HG03108 (cell line): ENCODE measurements around the gene ZC3H18.

ENCODE experiments used
- ATAC-seq: cut with Tn5 transposase; IDR thresholded peaks from one replicate; pipeline ENCODE4 v1.9.1; 2021; ENCODE audit warnings: moderate library complexity; ENCODE audit not compliant: unreplicated experiment

ZC3H18 gene

DNA sequence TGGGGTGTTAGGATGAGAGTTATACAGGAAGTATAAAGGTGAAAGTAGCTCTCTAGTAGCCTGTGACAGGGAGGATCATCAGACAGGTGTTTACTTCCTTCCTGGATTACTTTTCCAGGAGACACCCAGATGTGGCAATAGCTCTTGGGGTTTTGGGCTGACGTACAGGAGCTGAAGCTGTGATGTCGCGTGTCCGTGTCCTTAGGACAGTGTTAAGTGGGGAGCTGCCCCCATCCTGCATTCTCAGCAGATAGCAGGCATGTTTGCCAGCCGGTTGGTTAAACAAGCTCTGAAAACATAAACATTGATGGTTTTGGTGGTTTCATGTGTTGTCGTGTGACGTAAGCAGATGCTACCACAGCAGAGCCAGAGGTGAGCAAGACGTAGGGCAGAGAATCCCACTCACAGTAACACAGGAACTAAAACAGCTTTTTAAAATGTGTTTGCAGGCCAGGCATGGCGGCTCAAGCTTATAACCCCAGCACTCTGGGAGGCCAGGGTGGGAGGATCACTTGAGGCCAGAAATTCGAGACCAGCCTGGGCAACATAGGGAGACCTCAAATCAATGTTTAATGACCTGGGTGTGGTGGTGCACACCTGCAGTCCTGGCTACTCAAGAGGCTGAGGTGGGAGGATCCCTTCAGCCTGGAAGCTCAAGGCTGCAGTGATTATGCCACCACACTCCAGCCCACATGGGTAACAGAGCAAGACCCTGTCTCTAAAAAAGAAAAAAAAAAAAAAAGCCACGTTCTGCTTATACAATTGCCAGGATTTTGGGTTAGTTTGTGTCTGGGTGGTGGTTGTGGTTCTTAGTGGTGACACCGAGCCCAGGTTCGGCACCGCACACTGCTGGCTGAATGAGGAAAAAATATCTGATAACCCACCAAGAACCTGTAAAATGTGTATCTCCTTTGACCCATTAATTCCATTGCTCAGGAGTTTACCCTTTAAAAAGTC lies 49.9 kb downstream of the ZC3H18 start:
- ATAC-seq, result no peak

DNA sequence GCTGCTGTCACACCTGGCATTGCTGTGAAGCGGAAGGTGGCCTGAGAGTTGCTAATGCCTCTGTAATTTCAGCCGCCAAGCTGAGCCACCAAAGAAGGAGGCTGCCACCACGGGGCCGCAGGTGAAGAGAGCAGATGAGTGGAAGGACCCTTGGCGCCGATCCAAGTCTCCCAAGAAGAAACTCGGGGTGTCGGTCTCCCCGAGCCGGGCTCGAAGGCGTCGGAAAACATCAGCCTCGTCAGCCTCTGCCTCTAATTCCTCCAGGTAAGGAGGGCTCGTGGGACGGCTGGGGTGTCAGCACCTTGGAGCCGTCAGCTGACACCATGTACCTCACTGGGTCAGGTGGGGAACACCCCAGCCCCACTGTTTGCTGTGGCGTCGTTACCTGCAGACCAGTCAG lies 51.9 kb downstream of the ZC3H18 start:
- no peak for ATAC-seq

DNA sequence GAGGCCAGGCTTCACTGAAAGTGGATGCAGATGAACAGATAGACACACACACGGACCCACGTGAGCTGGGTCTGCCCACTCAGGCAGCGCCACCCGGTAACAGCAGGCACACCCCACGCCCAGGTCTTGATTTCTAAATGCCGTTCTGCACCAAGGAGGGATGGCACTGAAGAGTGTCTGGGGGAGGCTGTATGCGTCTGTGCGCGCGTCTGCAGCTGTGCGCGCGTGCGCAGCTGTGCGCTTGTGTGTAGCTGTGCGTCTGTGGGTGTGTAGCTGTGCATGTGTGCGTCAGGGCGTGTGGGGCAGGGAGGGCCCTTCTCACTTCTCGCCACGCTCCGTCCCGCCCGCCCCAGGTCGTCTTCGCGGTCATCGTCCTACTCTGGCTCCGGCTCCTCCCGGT lies 52.7 kb downstream of the ZC3H18 start:
- ATAC-seq, result no peak

DNA sequence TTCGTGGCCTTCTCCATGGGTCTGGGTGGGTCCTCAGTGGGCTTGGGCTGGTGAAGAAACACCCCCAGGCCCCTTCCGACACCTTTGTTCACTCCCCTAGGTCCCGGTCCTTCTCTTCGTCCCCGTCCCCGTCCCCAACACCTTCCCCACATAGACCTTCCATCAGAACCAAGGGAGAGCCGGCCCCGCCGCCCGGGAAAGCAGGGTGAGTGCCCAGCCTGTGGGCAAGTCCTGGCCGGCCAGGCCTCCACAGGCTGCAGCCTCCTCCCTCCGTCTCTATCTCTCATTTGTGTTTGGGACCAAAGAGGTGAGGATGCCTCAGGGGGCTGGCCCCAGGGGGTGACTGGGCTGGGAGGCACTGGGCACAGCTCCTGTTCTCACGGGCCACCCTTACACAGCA lies 53.7 kb downstream of the ZC3H18 start:
- ATAC-seq, result no peak

DNA sequence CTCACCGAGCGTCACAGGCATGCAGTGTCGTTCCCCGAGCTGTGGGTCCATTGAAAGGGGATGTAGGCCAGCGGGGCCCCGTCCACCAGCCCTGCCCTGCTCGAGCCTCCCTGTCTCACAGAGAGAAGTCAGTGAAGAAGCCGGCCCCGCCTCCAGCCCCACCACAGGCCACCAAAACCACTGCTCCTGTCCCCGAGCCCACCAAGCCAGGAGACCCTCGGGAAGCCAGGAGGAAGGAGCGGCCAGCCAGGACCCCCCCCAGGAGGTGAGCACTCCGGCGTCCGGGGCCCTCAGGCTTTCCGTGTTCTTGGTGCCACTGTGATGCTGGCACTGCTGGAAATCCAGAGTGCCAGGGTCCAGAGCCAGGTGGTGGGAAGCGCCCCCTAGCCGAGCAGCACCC lies 54.3 kb downstream of the ZC3H18 start:
- ATAC-seq, result no peak

DNA sequence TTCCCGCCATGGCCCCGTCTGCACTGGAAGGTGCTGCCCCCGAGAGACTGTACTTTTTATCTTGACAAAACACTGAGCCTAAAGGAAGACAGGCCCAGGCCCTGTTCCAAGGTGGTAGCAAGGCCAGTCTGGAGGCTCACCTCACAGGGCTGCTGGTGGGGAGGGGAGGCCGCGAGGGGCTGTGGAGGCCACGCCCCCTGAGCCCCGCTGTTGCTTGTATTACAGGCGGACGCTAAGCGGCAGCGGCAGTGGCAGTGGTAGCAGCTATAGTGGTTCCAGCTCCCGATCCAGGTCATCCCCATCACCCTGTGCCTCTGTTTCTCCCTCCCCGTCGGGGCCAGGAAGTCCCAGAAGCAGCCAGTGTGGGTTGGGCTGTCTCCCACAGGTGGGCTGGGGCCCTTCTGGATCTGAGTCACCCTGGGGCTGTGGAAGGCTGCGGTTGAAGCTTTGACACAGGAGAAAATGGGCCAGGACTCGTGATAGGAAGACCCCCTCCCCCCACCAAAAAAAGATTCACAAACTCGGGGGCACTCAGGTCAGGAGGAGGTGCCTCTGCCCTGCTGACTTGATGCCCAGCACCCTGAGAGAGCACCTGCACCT lies 54.9 kb downstream of the ZC3H18 start:
- no peak for ATAC-seq

DNA sequence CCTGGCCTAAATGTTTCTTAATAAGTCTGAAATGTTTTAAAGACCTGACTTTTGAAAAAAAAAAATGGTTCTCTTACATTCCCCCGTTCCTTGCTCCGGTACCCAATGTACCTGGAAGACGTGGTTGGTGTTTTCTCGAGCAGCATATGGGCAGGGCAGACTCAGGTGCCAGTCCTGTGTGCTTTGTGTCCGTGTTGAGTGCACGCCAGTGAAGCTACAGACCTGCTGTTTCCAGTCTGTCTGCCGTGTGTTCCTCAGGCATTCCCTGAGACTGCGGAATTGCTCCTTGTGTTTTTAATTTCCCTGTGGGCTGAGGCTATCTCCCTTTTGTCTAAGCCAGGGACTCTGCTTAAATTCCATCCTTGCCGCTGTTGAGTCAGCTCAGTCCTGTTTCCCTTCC lies 56.4 kb downstream of the ZC3H18 start:
- no peak for ATAC-seq

DNA sequence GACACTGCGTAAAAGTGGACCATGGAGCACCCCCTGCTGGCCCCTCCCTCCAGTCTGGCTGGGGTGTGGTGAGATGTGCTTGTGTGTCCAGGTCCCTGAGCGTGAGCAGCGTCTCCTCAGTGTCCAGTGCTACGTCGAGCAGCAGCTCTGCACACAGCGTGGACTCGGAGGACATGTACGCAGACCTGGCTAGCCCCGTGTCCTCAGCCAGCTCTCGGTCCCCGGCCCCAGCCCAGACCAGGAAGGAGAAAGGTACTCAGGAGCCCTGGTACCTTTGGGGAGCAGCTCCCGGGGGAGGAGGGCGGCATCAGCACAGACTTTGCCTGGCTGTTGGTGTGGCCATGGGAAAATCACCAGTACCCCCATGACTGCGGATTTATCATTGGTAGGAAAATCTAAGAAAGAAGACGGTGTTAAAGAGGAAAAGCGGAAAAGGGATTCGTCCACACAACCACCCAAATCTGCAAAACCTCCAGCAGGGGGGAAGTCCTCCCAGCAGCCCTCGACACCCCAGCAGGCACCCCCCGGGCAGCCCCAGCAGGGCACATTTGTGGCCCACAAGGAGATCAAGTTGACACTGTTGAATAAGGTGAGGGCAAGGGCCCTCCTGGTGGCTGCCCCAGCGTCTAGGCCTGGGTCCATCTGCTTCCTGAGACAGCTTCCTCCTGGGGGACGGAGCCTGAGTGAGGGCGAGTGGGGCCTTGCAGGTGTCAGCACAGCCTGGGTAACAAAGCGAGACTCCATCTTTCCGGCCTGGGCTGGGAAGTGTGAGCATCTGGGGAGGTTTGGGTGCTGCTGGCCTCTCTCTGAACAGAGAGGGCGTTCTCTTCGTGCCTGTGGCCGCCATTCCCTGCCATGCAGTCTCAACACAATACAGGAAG lies 57.6 kb downstream of the ZC3H18 start:
- ATAC-seq, result no peak

DNA sequence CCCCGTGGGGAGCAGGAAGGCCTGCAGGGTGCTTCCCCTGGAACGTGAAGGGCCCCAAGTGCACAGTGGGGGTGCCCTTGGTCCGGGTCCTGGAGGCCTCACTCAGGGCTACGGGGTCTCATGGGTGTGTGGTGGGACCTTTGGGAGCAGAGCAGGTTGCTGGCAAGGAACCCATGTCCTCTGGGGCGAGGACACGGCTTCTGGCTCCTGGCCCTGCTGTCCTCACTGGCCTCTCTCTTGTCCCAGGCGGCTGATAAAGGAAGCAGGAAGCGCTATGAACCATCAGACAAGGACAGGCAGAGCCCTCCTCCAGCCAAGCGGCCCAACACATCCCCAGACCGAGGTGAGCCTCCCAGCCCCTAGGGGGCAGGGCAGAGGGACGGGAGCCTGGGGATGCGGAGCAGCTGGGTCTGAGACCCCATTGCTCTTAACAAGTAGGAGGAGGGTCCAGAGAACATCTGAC lies 58.3 kb downstream of the ZC3H18 start:
- no peak for ATAC-seq

DNA sequence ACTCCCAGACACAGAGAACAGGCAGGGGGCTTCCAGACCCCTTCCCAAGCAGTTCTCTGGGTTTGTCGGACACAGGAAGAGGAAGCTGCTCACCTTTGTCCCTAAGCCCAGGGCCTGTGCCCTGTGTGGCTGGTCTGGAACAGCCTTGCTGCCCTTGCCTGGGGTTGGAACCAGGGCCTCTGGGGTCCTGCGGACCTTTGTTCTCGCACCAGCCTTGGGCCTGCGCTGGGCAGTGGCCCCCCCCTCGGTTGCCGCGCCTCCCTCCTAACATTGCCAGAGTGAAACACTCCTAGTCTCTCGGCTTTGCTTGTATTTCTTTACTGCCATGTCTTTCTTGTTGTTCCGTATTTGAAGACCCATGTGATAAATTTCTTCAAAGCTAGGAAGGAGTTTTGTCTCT lies 59.6 kb downstream of the ZC3H18 start:
- ATAC-seq, result no peak

DNA sequence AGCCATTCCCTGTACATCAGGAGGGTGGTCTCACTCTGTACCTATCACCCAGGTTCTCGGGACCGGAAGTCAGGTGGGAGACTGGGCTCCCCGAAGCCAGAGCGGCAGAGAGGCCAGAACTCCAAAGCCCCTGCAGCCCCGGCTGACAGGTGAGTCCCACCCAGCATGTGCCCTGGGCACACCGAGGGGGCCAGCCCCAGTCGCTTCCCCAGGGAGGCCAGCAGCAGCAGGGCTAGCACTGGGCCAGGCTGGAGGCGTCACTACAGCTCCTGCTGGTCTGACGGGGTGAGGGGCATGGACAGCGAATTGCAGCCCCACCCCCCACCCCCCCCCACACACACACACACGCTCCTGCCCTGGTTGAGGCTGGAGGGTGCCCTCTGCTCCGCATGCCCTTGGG lies 60.2 kb downstream of the ZC3H18 start:
- no peak for ATAC-seq

DNA sequence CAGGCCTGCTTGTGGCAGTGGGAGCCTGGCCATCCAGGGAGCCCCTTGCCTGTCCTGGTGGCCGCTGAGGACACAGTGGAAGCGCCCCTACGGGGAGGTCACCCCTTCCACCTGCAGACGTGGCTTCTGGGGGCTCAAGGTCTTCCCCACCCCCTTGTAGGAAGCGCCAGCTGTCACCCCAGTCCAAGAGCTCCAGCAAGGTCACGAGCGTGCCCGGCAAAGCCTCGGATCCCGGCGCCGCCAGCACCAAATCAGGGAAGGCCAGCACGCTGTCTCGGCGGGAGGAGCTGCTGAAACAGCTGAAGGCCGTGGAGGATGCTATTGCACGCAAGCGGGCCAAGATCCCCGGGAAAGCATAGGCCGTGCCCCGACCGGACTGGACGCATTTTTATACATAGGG lies 60.7 kb downstream of the ZC3H18 start:
- ATAC-seq, result no peak

DNA sequence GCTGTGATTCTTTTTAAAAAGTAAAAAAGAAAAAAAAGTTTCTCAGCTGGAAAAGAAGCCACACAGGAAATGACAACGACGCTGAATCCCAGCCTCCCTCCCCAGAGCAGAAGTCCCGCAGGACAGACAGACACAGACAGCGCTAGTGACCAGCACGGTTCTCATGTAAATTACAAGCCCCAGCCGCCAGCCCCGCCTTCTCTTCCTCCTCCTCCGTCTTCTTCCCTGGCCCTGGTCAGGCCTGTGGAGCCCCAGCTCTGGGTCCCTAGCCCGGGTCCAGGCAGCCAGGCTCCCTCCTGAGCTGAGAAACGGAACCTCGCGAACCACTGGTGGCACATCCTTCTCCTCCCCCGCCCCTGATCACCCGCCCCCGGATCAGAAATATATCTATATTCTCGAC lies 61.2 kb downstream of the ZC3H18 start:
- no peak for ATAC-seq

DNA sequence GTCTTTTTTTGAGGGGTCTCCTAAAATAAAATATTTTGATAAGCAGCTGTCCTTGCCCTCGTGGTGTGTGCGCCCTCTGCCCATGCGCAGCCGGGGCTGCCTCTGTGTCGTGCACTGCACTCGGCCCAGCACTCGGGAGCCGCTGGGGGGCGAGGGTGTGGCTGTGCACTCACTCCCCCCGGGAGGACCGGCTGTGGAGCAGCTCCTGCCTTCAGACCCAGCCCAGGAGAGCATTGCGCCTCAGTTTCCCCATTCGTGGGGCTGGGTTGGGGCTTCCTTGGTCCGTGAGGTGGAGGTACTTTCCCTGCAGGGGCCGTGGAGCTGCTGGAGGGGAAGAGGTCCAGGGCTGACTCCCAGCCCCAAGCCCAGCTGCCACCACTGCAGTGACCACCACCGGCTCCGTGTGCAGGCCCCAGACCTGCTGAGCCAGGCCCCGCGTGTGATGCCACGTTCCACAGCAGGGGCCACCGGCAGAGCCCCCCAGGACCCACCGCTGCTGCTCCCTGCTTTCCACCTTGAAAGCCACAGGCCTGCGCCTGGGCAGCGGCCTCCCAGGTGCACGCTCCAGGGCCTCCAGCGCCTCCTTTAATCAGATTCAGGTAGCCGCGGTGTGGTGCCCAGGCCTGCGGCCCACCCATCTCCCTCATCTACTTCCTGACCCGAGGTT lies 61.9 kb downstream of the ZC3H18 start:
- ATAC-seq, result no peak

DNA sequence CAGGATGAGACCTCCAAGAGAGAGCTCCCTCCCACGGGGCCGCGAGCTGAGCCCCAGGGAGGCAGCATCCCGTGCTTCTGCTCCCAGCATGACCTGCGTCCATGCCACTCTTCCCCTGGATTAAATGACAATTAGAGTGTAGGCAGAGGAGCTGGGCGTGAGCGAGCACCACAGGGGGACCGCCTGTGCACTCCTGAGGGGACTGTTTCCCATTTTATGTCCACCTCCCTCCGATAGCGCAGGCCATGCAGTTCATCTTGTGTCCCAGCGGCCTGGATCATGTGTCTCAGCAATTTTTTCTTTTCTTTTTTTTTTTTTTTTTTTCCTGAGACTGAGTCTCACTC lies 62.4 kb downstream of the ZC3H18 start:
- no peak for ATAC-seq

DNA sequence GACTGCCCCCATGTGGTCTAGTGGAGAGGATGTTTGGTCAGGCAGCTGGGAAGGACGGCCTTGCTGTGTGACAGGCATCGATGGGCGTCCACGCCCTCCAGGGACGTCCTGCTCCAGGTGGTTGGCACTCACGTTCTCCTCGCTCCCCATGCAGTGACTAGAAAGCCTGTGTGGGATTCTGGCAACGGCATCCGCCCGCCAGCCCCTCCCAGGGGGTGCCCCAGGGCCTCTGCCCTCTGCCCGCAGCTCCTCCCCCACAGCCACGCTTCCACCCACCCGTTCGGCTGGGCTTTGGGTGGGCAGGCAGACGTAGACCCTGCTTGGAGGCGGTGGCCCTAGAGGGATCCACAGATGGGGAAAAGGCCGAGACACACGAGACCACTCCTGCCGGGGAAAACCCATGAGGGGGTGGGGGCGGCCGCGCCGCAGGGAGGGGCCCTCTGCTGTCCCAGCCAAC lies 63.5 kb downstream of the ZC3H18 start:
- peak; percentile 40 for ATAC-seq

DNA sequence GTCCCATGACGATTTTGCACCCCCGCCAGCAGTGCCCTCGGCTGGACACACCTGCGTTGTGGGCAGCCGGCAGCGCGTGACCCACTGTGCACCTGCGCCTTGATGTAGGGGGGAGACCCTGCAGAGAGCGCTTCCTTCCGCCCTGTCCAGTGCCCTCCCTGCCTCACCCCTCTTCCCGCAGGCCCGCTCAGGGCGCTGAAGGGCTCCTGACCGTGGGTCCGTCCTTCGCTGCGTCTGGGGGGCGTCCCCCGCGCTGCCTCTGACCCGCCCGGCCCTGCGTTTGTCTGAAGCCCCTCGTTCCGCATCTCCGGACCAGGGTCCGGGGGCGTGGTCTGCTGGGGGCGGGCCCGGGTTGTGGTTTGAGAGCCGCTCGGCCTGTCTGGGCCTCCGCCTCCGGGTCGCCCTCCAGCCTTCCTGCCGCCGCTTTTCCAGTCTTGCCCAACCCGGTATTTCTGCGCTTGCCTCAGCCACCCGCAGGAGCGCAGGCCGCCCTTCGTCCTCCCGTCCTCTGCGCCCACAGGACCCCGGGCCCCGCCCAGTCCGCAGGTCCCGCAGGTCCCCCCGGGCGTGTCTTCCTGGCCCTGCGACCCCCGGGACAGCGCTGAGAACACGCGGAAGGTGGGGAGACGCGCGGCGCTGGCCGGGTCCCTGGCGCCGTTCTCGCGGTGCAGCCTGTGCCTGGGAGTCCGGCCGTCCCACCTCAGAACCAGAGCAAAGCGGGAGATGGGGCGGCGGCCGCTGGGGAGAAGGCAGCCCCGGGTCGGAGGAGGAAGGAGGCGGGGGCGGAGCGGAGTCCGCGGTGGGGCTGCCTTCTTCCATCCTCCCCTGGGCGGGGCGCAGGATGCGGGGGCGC lies 64.2 kb downstream of the ZC3H18 start:
- peak; percentile 63 for ATAC-seq

DNA sequence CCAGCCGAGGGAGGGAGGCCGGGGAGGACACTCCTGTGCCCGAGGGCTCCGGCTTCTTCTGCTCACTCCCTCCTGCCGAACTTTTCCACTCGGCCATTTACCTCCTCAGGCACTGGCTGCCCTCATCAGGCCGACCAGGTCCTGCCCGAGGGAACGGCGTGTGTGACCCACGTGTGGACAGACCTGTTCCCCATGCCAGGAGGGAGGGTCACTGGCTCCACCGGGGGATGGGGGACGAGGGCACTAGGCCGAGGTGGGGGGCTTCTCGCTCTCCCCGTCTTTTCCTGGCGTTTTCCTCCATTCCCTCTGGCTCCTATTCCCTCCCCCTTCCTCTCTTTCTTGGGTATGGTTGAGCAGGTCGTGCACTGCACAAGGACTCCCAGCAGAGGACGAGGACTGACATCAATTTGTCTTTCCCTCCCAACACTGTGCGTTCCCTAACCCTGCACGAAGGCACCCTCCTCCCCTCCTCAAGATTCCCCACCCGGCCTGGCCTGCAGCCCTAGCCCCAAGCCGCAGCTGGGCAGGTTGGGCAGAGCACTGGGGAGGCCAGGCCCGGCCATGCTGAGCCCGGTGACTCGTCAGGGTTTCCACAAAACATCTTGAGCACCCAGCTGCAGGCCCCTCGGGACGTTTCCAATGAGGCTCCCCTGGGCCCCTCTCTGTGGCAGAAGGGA lies 64.9 kb downstream of the ZC3H18 start:
- no peak for ATAC-seq

DNA sequence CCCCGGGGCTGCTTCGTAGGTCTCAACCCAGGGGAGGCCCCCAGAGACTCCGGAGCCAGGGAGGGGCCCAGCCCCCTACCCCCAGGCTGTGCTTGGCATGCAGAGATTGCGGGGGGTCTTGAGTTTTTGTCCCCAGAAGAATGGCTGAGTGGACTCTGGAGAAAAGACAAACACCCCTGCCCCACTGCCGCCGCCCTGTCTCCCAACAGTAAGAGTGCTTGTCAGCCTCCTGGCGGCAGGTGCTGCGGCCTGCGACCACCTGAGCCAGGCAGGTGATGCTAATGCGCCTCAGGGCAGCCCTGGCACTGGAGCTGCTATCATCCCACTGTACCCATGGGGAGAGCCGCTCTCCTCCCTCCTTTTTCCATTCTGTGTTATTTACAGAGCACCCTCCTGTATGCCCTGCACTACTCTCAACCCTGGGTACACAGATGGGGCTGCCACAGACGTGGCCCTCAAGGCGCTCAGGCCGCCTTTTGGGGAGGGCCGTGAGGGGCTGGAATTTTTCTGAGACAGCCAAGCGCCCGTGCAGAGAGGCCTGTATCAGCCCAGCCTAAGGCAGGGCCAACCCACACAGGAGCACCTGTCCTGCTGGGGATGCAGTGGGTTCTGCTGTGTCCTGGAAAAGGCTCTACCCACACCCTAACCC lies 65.6 kb downstream of the ZC3H18 start:
- no peak for ATAC-seq
